Activated CD8-positive, alpha-beta memory T cell treated with anti-CD3 and anti-CD28 coated beads, Interleukin-2, amount 10 ng/mL, durations not matched to agents 7 days and 5 days (primary cell): ENCODE data around the gene UBE4A. TPM values are rescaled to one million over a fixed set of nuclear protein-coding genes. Genes with fewer than 3 reads are reported as not detected.

Experiments used
- ATAC-seq: fragments of 150-1000 bp; cut with Tn5 transposase; one replicate; pipeline ENCODE4 v1.10.0; 2021; ENCODE audit warnings: moderate library complexity
- CTCF ChIA-PET: fragments of 350-600 bp; sonication (Branson Sonifier 250); formaldehyde crosslinking; loops from one replicate; lab custom pipeline; 2021; ENCODE audit warnings: antibody characterized with exemption; lab: Charles Lee
- DNase-seq: peaks from one replicate; pipeline ENCODE4 v3.0.0-alpha.2; 2020
- H3K27ac Mint-ChIP-seq: one replicate; pipeline ENCODE4 v1.8.0; 2021; ENCODE audit warnings: mild to moderate bottlenecking, mixed read lengths
- H3K27me3 Mint-ChIP-seq: one replicate; pipeline ENCODE4 v1.8.0; 2021; ENCODE audit warnings: mixed read lengths
- H3K36me3 Mint-ChIP-seq: one replicate; pipeline ENCODE4 v1.8.0; 2021; ENCODE audit warnings: mild to moderate bottlenecking, mixed read lengths
- H3K4me1 Mint-ChIP-seq: one replicate; pipeline ENCODE4 v1.8.0; 2021; ENCODE audit warnings: mixed read lengths
- H3K4me3 Mint-ChIP-seq: one replicate; pipeline ENCODE4 v1.8.0; 2021; ENCODE audit warnings: mild to moderate bottlenecking, moderate library complexity, mixed read lengths
- H3K9me3 Mint-ChIP-seq: one replicate; pipeline ENCODE4 v1.8.0; 2022; ENCODE audit warnings: low read depth, mixed read lengths
- total RNA-seq, 2 experiments: library from RNA; stranded (reverse); gene quantifications; one replicate each; pipeline ENCODE4 v1.2.3, GENCODE V29; 2021

UBE4A gene
- total RNA-seq, 2 experiments from 2014 or later: 43.4 to 47.8 TPM

- Mint-ChIP-seq H3K27me3 (no peaks in the 10 kb centered on the region), H3K4me3 (no peak overlapping the region), H3K9me3 (no peaks in the 10 kb centered on the region), H3K36me3 (peaks cover 17% of the 10 kb centered on the region), H3K4me1 (peaks cover 34% of the 10 kb centered on the region), H3K27ac (no peak overlapping the region)
- no peak for ATAC-seq
- no peak for DNase-seq
- CTCF ChIA-PET: no interaction called here
These were observed 36.7 kb upstream of the UBE4A start for GRCh38 chr11:118322721-118323120.

GRCh38 chr11:118325283-118325682 is 34.1 kb upstream of the UBE4A start:
- CTCF ChIA-PET: no interaction called here
- H3K27me3 Mint-ChIP-seq: no peaks in the 10 kb centered on the region

GRCh38 chr11:118328745-118329144 is 30.7 kb upstream of the UBE4A start:
- H3K27me3 Mint-ChIP-seq: no peaks in the 10 kb centered on the region
- H3K9me3 Mint-ChIP-seq: no peaks in the 10 kb centered on the region
- peaks cover 18% of the 10 kb centered on the region for H3K36me3 Mint-ChIP-seq
- DNase-seq: no peak
- CTCF ChIA-PET: no interaction called here
- peaks cover 6% of the 10 kb centered on the region for H3K4me1 Mint-ChIP-seq
- no peak overlapping the region for H3K27ac Mint-ChIP-seq
- no peak overlapping the region for H3K4me3 Mint-ChIP-seq
- ATAC-seq: no peak

More at GRCh38 chr11:118325283-118325682, 34.1 kb upstream of the UBE4A start:
- Mint-ChIP-seq H3K4me3 (no peak overlapping the region), H3K27ac (no peak overlapping the region), H3K9me3 (no peaks in the 10 kb centered on the region), H3K36me3 (peaks cover 15% of the 10 kb centered on the region), H3K4me1 (peaks cover 17% of the 10 kb centered on the region)
- DNase-seq (no peak), ATAC-seq (no peak)

GRCh38 chr11:118334745-118335144 is 24.7 kb upstream of the UBE4A start:
- DNase-seq (no peak), ATAC-seq (no peak)
- peaks cover 31% of the 10 kb centered on the region for H3K36me3 Mint-ChIP-seq
- H3K27ac Mint-ChIP-seq: peak overlapping the region; percentile 85
- peaks cover 44% of the 10 kb centered on the region for H3K4me1 Mint-ChIP-seq
- H3K4me3 Mint-ChIP-seq: peak overlapping the region; percentile 18
- no peaks in the 10 kb centered on the region for H3K9me3 Mint-ChIP-seq
- CTCF ChIA-PET: no interaction called here
- H3K27me3 Mint-ChIP-seq: no peaks in the 10 kb centered on the region

GRCh38 chr11:118338637-118339061 is 20.8 kb upstream of the UBE4A start:
- Mint-ChIP-seq H3K36me3 (peaks cover 40% of the 10 kb centered on the region), H3K4me3 (peak overlapping the region; percentile 87), H3K9me3 (no peaks in the 10 kb centered on the region), H3K4me1 (peaks cover 56% of the 10 kb centered on the region), H3K27me3 (no peaks in the 10 kb centered on the region), H3K27ac (peak overlapping the region; percentile 97)
- DNase-seq (peak; percentile 98), ATAC-seq (peak; percentile 61)
- CTCF ChIA-PET: interaction anchor here (0.7 to 1.8 kb wide), 6 partner anchors 9 to 140 kb away, joined by 3 to 5 read pairs (median 4); partner anchors contain the start of genes JAML and MPZL3

GRCh38 chr11:118339281-118339961 is 20.0 kb upstream of the UBE4A start:
- H3K36me3 Mint-ChIP-seq: peaks cover 40% of the 10 kb centered on the region
- H3K4me3 Mint-ChIP-seq: peak overlapping the region; percentile 87
- no peaks in the 10 kb centered on the region for H3K9me3 Mint-ChIP-seq
- H3K4me1 Mint-ChIP-seq: peaks cover 61% of the 10 kb centered on the region
- H3K27me3 Mint-ChIP-seq: no peaks in the 10 kb centered on the region
- peak; percentile 59 for DNase-seq
- ATAC-seq: peak; percentile 8
- peak overlapping the region; percentile 97 for H3K27ac Mint-ChIP-seq
- CTCF ChIA-PET: interaction anchor here (0.7 to 1.8 kb wide), 6 partner anchors 8 to 141 kb away, joined by 3 to 10 read pairs (median 4); partner anchors contain the start of genes JAML and MPZL3

GRCh38 chr11:118340449-118340848 is 19.0 kb upstream of the UBE4A start:
- ATAC-seq (no peak), DNase-seq (no peak)
- no peaks in the 10 kb centered on the region for H3K27me3 Mint-ChIP-seq

GRCh38 chr11:118341261-118341660 is 18.1 kb upstream of the UBE4A start:
- H3K27ac Mint-ChIP-seq: peak overlapping the region; percentile 97
- ATAC-seq: no peak
- H3K4me1 Mint-ChIP-seq: peaks cover 63% of the 10 kb centered on the region
- no peak for DNase-seq
- H3K9me3 Mint-ChIP-seq: no peaks in the 10 kb centered on the region
- CTCF ChIA-PET: interaction anchor here (0.6 to 1.9 kb wide), 5 partner anchors 12 to 518 kb away, joined by 3 to 7 read pairs (median 4); no protein-coding TSS in a partner anchor
- H3K36me3 Mint-ChIP-seq: peaks cover 55% of the 10 kb centered on the region
- H3K4me3 Mint-ChIP-seq: peak overlapping the region; percentile 87
- H3K27me3 Mint-ChIP-seq: no peaks in the 10 kb centered on the region

More at GRCh38 chr11:118340449-118340848, 19.0 kb upstream of the UBE4A start:
- Mint-ChIP-seq H3K36me3 (peaks cover 49% of the 10 kb centered on the region), H3K4me1 (peaks cover 57% of the 10 kb centered on the region), H3K27ac (peak overlapping the region; percentile 97), H3K4me3 (peak overlapping the region; percentile 87), H3K9me3 (no peaks in the 10 kb centered on the region)
- CTCF ChIA-PET: interaction anchor here (0.6 to 1.9 kb wide), 4 partner anchors 11 to 358 kb away, joined by 3 to 10 read pairs (median 6); no protein-coding TSS in a partner anchor

- Mint-ChIP-seq H3K27ac (peak overlapping the region; percentile 97), H3K36me3 (peaks cover 55% of the 10 kb centered on the region), H3K4me3 (peak overlapping the region; percentile 87), H3K27me3 (no peaks in the 10 kb centered on the region), H3K4me1 (peaks cover 64% of the 10 kb centered on the region), H3K9me3 (no peaks in the 10 kb centered on the region)
- CTCF ChIA-PET: interaction anchor here (0.8 to 1.9 kb wide), 10 partner anchors 11 to 585 kb away, joined by 3 to 7 read pairs (median 4); partner anchors contain the start of genes JAML, KMT2A and UBE4A
- ATAC-seq (no peak), DNase-seq (peak; percentile 61)
These were observed 17.4 kb upstream of the UBE4A start for GRCh38 chr11:118341815-118342489.

- DNase-seq (peak; percentile 84), ATAC-seq (peak; percentile 47)
- CTCF ChIA-PET: interaction anchor here (0.8 to 2.7 kb wide), 10 partner anchors 10 to 584 kb away, joined by 3 to 11 read pairs (median 4); partner anchors contain the start of genes JAML, KMT2A and UBE4A
- Mint-ChIP-seq H3K27ac (peak within 1 kb of the TSS; percentile 97), H3K27me3 (no peaks in the 10 kb centered on the region), H3K36me3 (peaks cover 59% of the 10 kb centered on the region), H3K9me3 (no peaks in the 10 kb centered on the region), H3K4me1 (peaks cover 68% of the 10 kb centered on the region), H3K4me3 (peak within 1 kb of the TSS; percentile 87)
These were observed 16.8 kb upstream of the UBE4A start, which contains the start of gene CD3D for GRCh38 chr11:118342503-118343161. CD3D (minus strand) TSS chr11:118342705; CDS start chr11:118342607, 98 bp downstream.

GRCh38 chr11:118343248-118343647 is 16.2 kb upstream of the UBE4A start:
- Mint-ChIP-seq H3K4me3 (peak overlapping the region; percentile 87), H3K27ac (peak overlapping the region; percentile 97), H3K27me3 (no peaks in the 10 kb centered on the region), H3K9me3 (no peaks in the 10 kb centered on the region), H3K36me3 (peaks cover 60% of the 10 kb centered on the region), H3K4me1 (peaks cover 66% of the 10 kb centered on the region)
- DNase-seq (peak; percentile 50), ATAC-seq (no peak)
- CTCF ChIA-PET: interaction anchor here (1.0 to 2.7 kb wide), 3 partner anchors 119 to 583 kb away, joined by 3 to 11 read pairs (median 5); partner anchors contain the start of gene JAML

- ATAC-seq: peak; percentile 76
- peak within 1 kb of the TSS; percentile 87 for H3K4me3 Mint-ChIP-seq
These were observed 15.4 kb upstream of the UBE4A start, which contains the start of gene CD3G for GRCh38 chr11:118343981-118344515. CD3G (plus strand) TSS chr11:118344344; CDS start chr11:118344424, 80 bp downstream.

More at GRCh38 chr11:118343981-118344515, 15.4 kb upstream of the UBE4A start, which contains the start of gene CD3G:
- CTCF ChIA-PET: interaction anchor here (1.4 to 2.7 kb wide), 2 partner anchors 92 to 146 kb away, joined by 4 to 11 read pairs; partner anchors contain the start of gene MPZL3
- H3K36me3 Mint-ChIP-seq: peaks cover 61% of the 10 kb centered on the region
- peaks cover 66% of the 10 kb centered on the region for H3K4me1 Mint-ChIP-seq
- H3K27me3 Mint-ChIP-seq: no peaks in the 10 kb centered on the region
- DNase-seq: peak; percentile 89
- H3K9me3 Mint-ChIP-seq: no peaks in the 10 kb centered on the region
- peak within 1 kb of the TSS; percentile 97 for H3K27ac Mint-ChIP-seq
